Right lung (tissue), 5 donors: ENCODE data around the gene IRGC. TPM values are rescaled to one million over a fixed set of nuclear protein-coding genes. Genes with fewer than 3 reads are reported as not detected.
A peak's percentile ranks its signal among the peaks of the same experiment; 100 is the strongest.
"Not testable (repeated sequence)": the region's sequence is repeated elsewhere in the genome, so short reads cannot be mapped to it uniquely, and the experiment has no call there.

Experiments used
- DNase-seq, 2 donors: peaks; one replicate each; pipeline ENCODE4 v3.0.0-alpha.2; 2013
- polyA plus RNA-seq, 5 donors: library from polyadenylated mRNA; unstranded; fragments of 120-200 nt; gene quantifications; one replicate each; pipeline versions ENCODE4 v1.2.1 to v1.2.3, GENCODE V29; 2013; ENCODE audit warnings: inconsistent platforms in 1 of 5, low replicate concordance in 1 of 5; ENCODE audit not compliant: insufficient read length in 5 of 5, insufficient read depth in 1 of 5

Gene IRGC
- polyA plus RNA-seq, 5 donors = not detected

DNA sequence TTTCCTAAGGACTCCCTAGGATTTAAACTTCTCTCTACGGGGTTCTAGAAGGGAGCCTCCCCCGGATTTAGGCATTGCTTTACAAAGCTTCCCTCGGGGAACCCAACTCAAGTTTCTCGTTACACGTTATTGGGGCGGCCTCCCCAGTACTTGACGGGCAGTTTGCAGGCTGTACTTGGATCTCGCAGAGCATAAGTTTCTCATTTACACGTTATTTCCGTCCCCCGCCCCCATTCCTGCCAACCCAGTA lies 38.3 kb downstream of the IRGC start:
- no peak for DNase-seq

DNA sequence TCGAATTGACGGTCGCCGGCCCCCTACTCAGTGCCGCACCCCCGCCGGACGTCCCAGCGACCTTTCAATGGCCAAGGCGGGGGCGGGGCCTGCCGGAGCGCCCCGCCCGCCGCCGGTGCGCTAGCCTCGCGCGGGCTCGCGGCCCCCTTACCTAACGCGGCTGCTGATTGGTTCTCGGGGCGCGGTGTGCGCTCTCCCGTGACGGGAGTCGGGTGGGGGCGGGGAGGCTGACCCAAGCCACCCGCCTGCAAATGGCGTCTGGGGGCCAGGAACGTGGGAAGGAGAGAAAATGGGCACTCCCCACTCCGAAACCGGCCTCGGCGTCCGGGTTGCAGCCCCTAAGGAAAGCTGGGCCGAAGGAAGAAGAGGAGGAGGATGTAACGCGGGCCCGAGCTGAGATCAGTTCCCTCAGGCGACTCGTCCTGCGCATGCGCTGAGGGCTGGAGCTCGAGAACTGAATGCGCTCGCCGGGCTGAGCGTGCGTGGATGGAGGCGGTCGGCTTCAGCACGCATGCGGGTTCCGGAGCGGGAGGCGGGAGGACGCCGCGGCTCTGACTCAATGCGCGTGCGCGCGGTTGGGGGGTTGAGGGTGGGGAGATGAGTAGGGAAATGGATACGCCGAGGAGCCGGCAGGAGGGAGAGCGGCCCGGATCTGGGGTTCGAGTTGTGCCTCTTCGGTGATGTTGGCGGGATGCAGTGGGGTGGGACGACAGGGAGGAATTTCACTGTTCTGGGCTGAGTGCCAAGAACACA lies 38.8 kb downstream of the IRGC start, which contains the start of gene SMG9:
Gene SMG9, minus strand, starts transcription at position 460 of the 753 bp plus-strand sequence. CDS start 4,221 bp downstream, outside the sequence.
- peak; percentile 99 for DNase-seq

- peak; percentile 67 to 73 for DNase-seq
These were observed 39.5 kb downstream of the IRGC start for GRCh38 chr19:43755256-43755801.

GRCh38 chr19:43759515-43759914 lies 43.6 kb downstream of the IRGC start:
- DNase-seq = no peak

DNA sequence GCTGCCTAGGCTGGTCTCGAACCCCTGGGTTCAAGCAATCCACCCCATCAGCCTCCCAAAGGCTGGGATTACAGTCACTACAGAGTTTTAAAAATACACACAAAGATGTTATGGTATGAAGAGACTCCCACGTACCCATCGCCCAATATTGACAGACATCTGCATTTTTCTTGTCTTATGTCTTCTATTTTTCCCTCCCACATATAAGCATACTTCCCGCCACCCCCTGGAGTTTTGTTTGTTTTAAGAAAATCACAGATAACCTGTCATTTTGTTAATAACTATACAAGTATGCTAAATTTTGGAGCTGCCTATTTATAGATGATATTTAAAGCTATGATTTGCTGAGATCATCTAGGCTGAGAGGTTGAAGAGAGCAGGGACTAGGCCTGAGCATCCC lies 45.1 kb downstream of the IRGC start:
- no peak for DNase-seq

GRCh38 chr19:43762814-43763213 lies 46.9 kb downstream of the IRGC start:
- DNase-seq = no peak

DNA sequence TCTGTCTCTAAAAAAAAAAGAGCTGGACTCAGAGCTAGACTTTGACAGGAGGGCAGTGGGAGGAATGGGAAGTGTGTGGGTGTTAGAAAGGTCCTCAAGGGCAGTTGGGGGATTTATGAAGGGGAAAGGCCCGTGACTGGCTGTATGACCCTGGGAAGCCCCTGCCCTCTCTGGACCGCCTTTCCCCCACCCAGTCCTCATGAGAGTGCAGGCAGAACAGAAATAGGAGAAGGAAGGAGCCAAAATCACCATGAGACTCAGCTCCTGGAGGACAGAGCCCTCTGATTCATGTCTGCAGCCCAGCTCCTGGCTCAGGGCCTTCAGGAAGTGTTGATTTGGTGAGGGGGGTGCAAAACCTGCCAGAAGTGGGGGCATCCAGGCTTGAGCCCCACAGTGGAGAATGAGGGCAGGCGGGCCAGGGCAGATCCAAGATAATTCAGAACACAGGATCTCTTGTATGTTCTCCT lies 47.6 kb downstream of the IRGC start:
- DNase-seq = no peak

DNA sequence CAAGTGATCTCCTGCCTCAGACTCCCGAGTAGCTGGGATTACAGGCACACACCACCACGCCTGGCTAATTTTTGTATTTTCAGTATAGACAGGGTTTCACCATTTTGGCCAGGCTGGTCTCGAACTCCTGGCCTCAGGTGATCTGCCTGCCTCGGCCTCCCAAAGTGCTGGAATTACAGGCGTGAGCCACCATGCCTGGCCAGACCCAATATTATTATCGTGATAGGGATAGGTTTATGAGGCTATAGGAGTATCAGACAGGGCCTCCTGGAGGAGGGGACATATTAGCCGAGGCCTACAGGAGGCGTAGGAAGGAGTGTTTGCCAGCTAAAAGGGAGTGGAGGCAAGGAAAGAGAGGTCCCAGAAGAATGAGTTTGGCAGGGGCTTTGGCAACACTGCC lies 48.8 kb downstream of the IRGC start:
- DNase-seq = not testable (repeated sequence)

- no peak for DNase-seq
These were observed 49.4 kb downstream of the IRGC start for GRCh38 chr19:43765109-43765876.

DNA sequence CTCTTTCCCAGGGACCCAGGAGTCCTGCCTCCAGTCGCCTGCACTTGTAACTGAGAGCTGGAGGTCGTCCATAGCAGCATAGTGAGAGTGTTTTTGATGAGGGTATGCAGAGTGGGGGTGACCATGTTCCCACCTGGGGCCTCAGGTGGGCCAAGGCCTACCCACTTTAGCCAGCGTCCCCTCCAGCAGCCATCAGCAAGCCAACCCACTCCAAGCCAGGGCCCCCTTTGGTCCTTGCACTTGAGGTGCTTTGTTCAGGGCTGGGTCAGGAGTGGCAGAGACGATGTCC lies 50.8 kb downstream of the IRGC start:
- no peak for DNase-seq

DNA sequence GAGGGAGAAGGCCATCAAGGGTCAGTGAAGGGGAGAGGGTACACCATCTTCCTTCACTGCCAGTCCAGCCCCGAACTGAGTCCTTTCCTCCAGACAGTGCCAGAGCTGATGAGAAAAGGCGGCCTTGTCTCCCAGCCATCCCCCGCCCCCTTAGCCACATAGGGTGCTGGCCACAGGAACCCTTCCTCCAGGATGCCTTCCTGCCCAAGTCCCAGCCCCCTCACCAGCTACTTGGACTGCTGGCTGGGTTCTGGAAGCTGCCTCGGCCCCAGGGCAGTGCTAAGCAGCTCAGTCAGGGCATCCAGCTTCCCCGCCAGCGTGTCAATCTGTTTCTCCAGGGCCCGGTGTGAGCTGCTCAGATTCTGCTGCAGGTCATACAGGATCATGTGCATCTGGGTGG lies 51.4 kb downstream of the IRGC start:
- no peak for DNase-seq

GRCh38 chr19:43767818-43768217 lies 51.9 kb downstream of the IRGC start:
- no peak for DNase-seq

DNA sequence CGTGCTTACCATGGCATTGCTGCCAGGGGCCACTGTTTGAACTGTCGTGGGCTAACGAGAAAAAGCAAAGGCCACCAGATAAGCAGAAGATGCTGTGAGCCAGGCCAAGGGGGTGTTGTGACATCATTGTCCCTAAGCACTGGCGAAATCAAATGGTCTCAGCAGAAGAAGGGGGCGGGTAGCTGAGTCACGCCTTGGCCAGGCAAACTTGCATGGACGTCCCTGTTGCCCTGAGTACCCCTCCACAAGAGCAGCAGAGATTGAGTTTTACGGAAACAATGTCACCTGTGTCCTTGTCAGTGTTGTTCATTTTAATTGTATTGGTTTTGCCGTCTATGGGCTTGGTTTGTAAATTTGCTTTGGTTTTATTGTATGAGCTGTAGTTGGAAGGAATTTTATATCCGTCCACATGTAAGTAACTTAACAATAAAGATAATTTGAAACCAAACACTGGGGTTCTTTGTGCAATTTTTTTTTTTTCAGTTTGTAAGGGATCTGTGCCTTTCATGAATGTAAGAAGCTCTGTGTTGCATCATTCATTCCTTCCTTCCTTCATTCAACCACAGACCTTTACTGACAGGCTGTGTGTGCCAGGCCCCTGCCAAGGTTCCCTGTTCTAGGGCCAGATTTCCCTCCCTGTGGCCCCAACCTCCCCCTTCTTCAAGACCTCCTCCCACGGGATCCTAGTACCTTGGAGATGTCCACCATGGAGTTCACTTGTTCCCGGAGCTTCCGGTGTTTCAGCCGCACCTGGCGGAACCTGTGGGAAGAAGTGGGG lies 52.6 kb downstream of the IRGC start:
- no peak for DNase-seq

GRCh38 chr19:43769256-43769655 lies 53.4 kb downstream of the IRGC start:
- DNase-seq = no peak

Other genes starting within 250 kb of the IRGC start
- gene PHLDB3, start 211.3 kb upstream of the IRGC start, polyA plus RNA-seq = 10 to 100 TPM in 3 of 5 donors, 1 to 10 TPM in 2; 7.3 to 13.7 (median 11.5) TPM
- 10 to 100 TPM; 18.2 to 24.1 (median 20.5) TPM for gene ETHE1, start 188.9 kb upstream of the IRGC start, polyA plus RNA-seq
- 1 to 10 TPM; 1.3 to 3.8 (median 2.1) TPM for gene ZNF575, start 182.9 kb upstream of the IRGC start, polyA plus RNA-seq
- gene XRCC1, start 140.5 kb upstream of the IRGC start, polyA plus RNA-seq = 10 to 100 TPM; 50.7 to 61.1 (median 54.6) TPM
- gene PINLYP, start 140.3 kb upstream of the IRGC start, polyA plus RNA-seq = 10 to 100 TPM; 17.1 to 20.5 (median 18.2) TPM
- gene IRGQ, start 119.9 kb upstream of the IRGC start, polyA plus RNA-seq = 10 to 100 TPM; 14.6 to 19.0 (median 16.1) TPM
- 10 to 100 TPM in 3 of 5 donors, 1 to 10 TPM in 2; 10.0 to 14.4 (median 10.6) TPM for gene ZNF576, start 119.5 kb upstream of the IRGC start, polyA plus RNA-seq
- 1 to 10 TPM; 1.6 to 3.0 (median 1.7) TPM for gene SRRM5, start 104.0 kb upstream of the IRGC start, polyA plus RNA-seq
- gene ZNF428, start 96.4 kb upstream of the IRGC start, polyA plus RNA-seq = 100 to 1,000 TPM in 1 of 5 donors, 10 to 100 TPM in 4; 72.1 to 136 (median 77.7) TPM
- 10 to 100 TPM; 17.5 to 25.8 (median 19.2) TPM for gene CADM4, start 76.2 kb upstream of the IRGC start, polyA plus RNA-seq
- 10 to 100 TPM; 13.4 to 19.9 (median 17.2) TPM for gene PLAUR, start 45.9 kb upstream of the IRGC start, polyA plus RNA-seq
- gene SMG9, start 38.9 kb downstream of the IRGC start, polyA plus RNA-seq = 10 to 100 TPM; 49.8 to 70.9 (median 54.0) TPM
- 1 to 10 TPM; 1.3 to 2.6 (median 1.6) TPM for gene KCNN4, start 64.9 kb downstream of the IRGC start, polyA plus RNA-seq
- under 1 TPM; 0.30 to 0.49 (median 0.40) TPM for gene LYPD5, start 86.4 kb downstream of the IRGC start, polyA plus RNA-seq
- gene ZNF283, start 111.2 kb downstream of the IRGC start, polyA plus RNA-seq = 10 to 100 TPM; 10.0 to 24.2 (median 22.8) TPM
- 10 to 100 TPM; 13.9 to 23.3 (median 20.9) TPM for gene ZNF404, start 167.9 kb downstream of the IRGC start, polyA plus RNA-seq
- gene ZNF45, start 219.2 kb downstream of the IRGC start, polyA plus RNA-seq = 10 to 100 TPM; 23.8 to 36.1 (median 31.1) TPM
- 1 to 10 TPM; 2.8 to 9.4 (median 9.0) TPM for gene ZNF221, start 235.2 kb downstream of the IRGC start, polyA plus RNA-seq